PC-3 (cell line): ENCODE data around the gene SYNPO2L. TPM values are rescaled to one million over a fixed set of nuclear protein-coding genes. Genes with fewer than 3 reads are reported as not detected.

Source experiments
- ATAC-seq: fragments of 200-7000 bp; cut with Tn5 transposase; 2 replicates; pipeline ENCODE4 v1.9.1; 2020; ENCODE audit warnings: mild to moderate bottlenecking, moderate library complexity
- BruUV-seq: library from RNA; stranded (reverse); fragments of 400-500 nt; replicated peaks from 2 replicates; lab custom pipeline; 2021; lab: Mats Ljungman, UMichigan
- CTCF ChIA-PET: fragments of 300-600 bp; sonication (Branson Sonifier 250); formaldehyde crosslinking; loops from one replicate; lab custom pipeline; 2022; ENCODE audit warnings: antibody characterized with exemption; lab: Charles Lee
- POLR2A ChIA-PET: fragments of 300-600 bp; sonication (Branson Sonifier 250); formaldehyde crosslinking; loops from one replicate; lab custom pipeline; 2022; ENCODE audit warnings: antibody characterized with exemption; ENCODE audit not compliant: unreplicated experiment; lab: Charles Lee
- DNase-seq: peaks from one replicate; pipeline ENCODE4 v3.0.0-alpha.2; 2015
- H2AFZ ChIP-seq: fragments of 300-600 bp; sonication (generic); 2 replicates; pipeline ENCODE4 v1.6.0; 2016; ENCODE audit warnings: antibody characterized with exemption, low read length
- H3F3A ChIP-seq: fragments of 300-600 bp; sonication (generic); one replicate; pipeline ENCODE4 v1.6.0; 2017; ENCODE audit warnings: antibody characterized with exemption, low read length, control low read depth, mild to moderate bottlenecking; ENCODE audit not compliant: unreplicated experiment
- H3K27ac ChIP-seq: fragments of 300-600 bp; sonication (generic); 2 replicates; pipeline ENCODE4 v1.5.1; 2016; ENCODE audit warnings: mild to moderate bottlenecking, low read length
- H3K27me3 ChIP-seq: fragments of 300-600 bp; sonication (generic); 2 replicates; pipeline ENCODE4 v1.6.1; 2016; ENCODE audit warnings: low read length, mixed read lengths
- H3K36me3 ChIP-seq: fragments of 300-600 bp; sonication (generic); 2 replicates; pipeline ENCODE4 v1.6.1; 2016; ENCODE audit warnings: low read depth, mixed run types, low read length, mixed read lengths
- H3K4me1 ChIP-seq: fragments of 300-600 bp; sonication (generic); 2 replicates; pipeline ENCODE4 v1.5.1; 2016; ENCODE audit warnings: low read length; ENCODE audit not compliant: insufficient read depth
- H3K4me2 ChIP-seq: fragments of 300-600 bp; sonication (generic); 2 replicates; pipeline ENCODE4 v1.6.0; 2016; ENCODE audit warnings: low read length
- H3K4me3 ChIP-seq: fragments of 300-600 bp; sonication (generic); 2 replicates; pipeline ENCODE4 v1.5.1; 2016; ENCODE audit warnings: mild to moderate bottlenecking, low read length, mixed read lengths
- H3K79me2 ChIP-seq: fragments of 300-600 bp; sonication (generic); 2 replicates; pipeline ENCODE4 v1.6.1; 2017; ENCODE audit warnings: low read length, mixed read lengths
- H3K9ac ChIP-seq: fragments of 300-600 bp; sonication (generic); 2 replicates; pipeline ENCODE4 v1.6.0; 2016; ENCODE audit warnings: mild to moderate bottlenecking, low read length
- H3K9me2 ChIP-seq: fragments of 300-600 bp; sonication (generic); replicated peaks from 2 replicates; pipeline ENCODE4 v1.6.1; 2016; ENCODE audit warnings: mixed run types, low read length, mixed read lengths
- H3K9me3 ChIP-seq: fragments of 300-600 bp; sonication (generic); 2 replicates; pipeline ENCODE4 v1.6.1; 2016; ENCODE audit warnings: low read length, mixed read lengths
- H4K20me1 ChIP-seq: fragments of 300-600 bp; sonication (generic); 2 replicates; pipeline ENCODE4 v1.6.1; 2016; ENCODE audit warnings: low read length, mixed read lengths
- EZH2 ChIP-seq: fragments of 300-600 bp; sonication (generic); IDR thresholded peaks from one replicate; pipeline ENCODE4 v1.6.1; 2017; ENCODE audit warnings: antibody characterized with exemption, mild to moderate bottlenecking, low read length; ENCODE audit not compliant: unreplicated experiment
- EZH2phosphoT487 ChIP-seq: fragments of 300-600 bp; sonication (generic); IDR thresholded peaks from 2 replicates; pipeline ENCODE4 v1.6.1; 2018; ENCODE audit warnings: mild to moderate bottlenecking, antibody characterized with exemption, low read length, borderline replicate concordance
- intact Hi-C: fragments of 100-400 bp; cut with micrococcal nuclease; formaldehyde crosslinking; loops from 2 replicates; pipeline ENCODE4 v1.9.0; 2023
- total RNA-seq: library from RNA; depleted of rRNA; stranded (reverse); fragments of >200 nt; gene quantifications from 2 replicates; pipeline ENCODE4 v1.2.3, GENCODE V29; 2014
- TF ChIP-seq, protein P1 (sequence below): fragments of 300-600 bp; sonication (generic); conservative IDR thresholded peaks from 2 replicates; pipeline ENCODE4 v1.5.1; 2017; ENCODE audit warnings: antibody characterized with exemption, low read depth, mild to moderate bottlenecking, low read length

The SYNPO2L gene
- total RNA-seq, 1 experiment from 2014 or later: not detected

DNA sequence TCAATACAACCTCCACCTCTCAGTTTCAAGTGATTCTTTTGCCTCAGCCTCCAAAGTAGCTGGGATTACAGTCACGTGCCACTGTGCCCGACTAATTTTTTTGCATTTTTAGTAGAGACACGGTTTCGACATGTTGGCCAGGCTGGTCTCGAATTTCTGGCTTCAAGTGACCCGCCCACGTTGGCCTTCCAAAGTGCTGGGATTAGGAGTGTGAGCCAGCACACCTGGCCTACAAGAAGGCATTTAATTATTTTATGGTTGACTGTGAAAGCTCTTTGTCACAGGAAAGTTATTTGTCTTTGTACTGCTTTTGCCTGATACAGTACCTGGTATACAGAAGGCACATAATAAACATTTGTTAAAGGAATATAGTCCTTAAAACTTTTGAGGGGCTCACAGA lies 27.4 kb downstream of the SYNPO2L start:
- H3K9me2 ChIP-seq: no peaks in the 10 kb centered on the region
- no peaks in the 10 kb centered on the region for H3F3A ChIP-seq
- no peak overlapping the region for H3K4me3 ChIP-seq
- no peaks in the 10 kb centered on the region for H3K36me3 ChIP-seq
- H3K27me3 ChIP-seq: no peaks in the 10 kb centered on the region
- POLR2A ChIA-PET: no interaction called here
- H3K9ac ChIP-seq: no peak overlapping the region
- TF ChIP-seq, protein P1, sequence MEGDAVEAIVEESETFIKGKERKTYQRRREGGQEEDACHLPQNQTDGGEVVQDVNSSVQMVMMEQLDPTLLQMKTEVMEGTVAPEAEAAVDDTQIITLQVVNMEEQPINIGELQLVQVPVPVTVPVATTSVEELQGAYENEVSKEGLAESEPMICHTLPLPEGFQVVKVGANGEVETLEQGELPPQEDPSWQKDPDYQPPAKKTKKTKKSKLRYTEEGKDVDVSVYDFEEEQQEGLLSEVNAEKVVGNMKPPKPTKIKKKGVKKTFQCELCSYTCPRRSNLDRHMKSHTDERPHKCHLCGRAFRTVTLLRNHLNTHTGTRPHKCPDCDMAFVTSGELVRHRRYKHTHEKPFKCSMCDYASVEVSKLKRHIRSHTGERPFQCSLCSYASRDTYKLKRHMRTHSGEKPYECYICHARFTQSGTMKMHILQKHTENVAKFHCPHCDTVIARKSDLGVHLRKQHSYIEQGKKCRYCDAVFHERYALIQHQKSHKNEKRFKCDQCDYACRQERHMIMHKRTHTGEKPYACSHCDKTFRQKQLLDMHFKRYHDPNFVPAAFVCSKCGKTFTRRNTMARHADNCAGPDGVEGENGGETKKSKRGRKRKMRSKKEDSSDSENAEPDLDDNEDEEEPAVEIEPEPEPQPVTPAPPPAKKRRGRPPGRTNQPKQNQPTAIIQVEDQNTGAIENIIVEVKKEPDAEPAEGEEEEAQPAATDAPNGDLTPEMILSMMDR: no peak
- TF ChIP-seq EZH2: no peak
- TF ChIP-seq EZH2phosphoT487: no peak
- peaks cover 14% of the 10 kb centered on the region for H3K4me1 ChIP-seq
- H3K27ac ChIP-seq: no peak overlapping the region
- CTCF ChIA-PET: interaction anchor here (0.6 kb wide), 1 partner anchor 15 kb away, joined by 3 read pairs; no protein-coding TSS in a partner anchor
- H3K9me3 ChIP-seq: no peaks in the 10 kb centered on the region
- ATAC-seq (no peak), DNase-seq (no peak)
- H4K20me1 ChIP-seq: no peaks in the 10 kb centered on the region
- no TSS peak for BruUV-seq
- no peak overlapping the region for H2AFZ ChIP-seq
- peaks cover 38% of the 10 kb centered on the region for H3K79me2 ChIP-seq
- intact Hi-C loops: no loop called here
- H3K4me2 ChIP-seq: no peak overlapping the region

DNA sequence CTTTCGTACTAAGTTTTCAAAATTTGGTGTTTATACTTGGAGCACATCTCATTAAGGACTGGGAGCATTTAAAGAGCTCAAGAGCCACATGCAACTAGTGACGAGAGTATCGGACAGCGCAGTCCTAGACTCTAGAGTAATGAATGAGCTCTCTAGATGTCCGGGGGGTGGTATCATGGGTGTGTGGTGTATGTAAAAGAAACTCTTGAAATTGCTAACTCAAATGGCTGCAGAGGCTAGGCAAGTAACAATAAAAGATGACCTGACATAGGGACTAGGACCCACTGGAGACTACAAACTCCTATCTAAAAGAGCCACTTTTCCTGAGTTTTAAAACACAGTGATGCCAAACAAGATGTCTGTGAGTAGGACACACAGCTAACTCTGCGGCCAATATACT lies 28.5 kb downstream of the SYNPO2L start:
- no peaks in the 10 kb centered on the region for H3K9me2 ChIP-seq
- TF ChIP-seq, protein P1: no peak
- TF ChIP-seq EZH2phosphoT487 (no peak), EZH2 (no peak)
- no peak overlapping the region for H2AFZ ChIP-seq
- no peak overlapping the region for H3K4me3 ChIP-seq
- H3K27me3 ChIP-seq: no peaks in the 10 kb centered on the region
- BruUV-seq: no TSS peak
- POLR2A ChIA-PET: interaction anchor here (0.6 kb wide), 2 partner anchors 103 to 125 kb away, joined by 5 to 8 read pairs; no protein-coding TSS in a partner anchor
- peaks cover 14% of the 10 kb centered on the region for H3K4me1 ChIP-seq
- H3K27ac ChIP-seq: no peak overlapping the region
- ATAC-seq (no peak), DNase-seq (no peak)
- H4K20me1 ChIP-seq: no peaks in the 10 kb centered on the region
- intact Hi-C loops: no loop called here
- H3K4me2 ChIP-seq: peak overlapping the region; percentile 85
- peaks cover 48% of the 10 kb centered on the region for H3K79me2 ChIP-seq
- no peaks in the 10 kb centered on the region for H3K36me3 ChIP-seq
- no peaks in the 10 kb centered on the region for H3K9me3 ChIP-seq
- no peaks in the 10 kb centered on the region for H3F3A ChIP-seq
- CTCF ChIA-PET: interaction anchor here (0.6 to 1.2 kb wide), 2 partner anchors 15 to 124 kb away, joined by 3 to 5 read pairs; no protein-coding TSS in a partner anchor
- no peak overlapping the region for H3K9ac ChIP-seq
